DOHH2 (cell line): ENCODE data around the gene IL9.

Source experiments
- H3F3A ChIP-seq: fragments of 200-600 bp; sonication (generic), shearing (Covaris generic); 2 replicates; pipeline ENCODE4 v1.6.0; 2016; ENCODE audit warnings: antibody characterized with exemption, mild to moderate bottlenecking; ENCODE audit not compliant: control insufficient read depth, insufficient read depth
- H3K27ac ChIP-seq: fragments of 200-600 bp; sonication (generic); 2 replicates; pipeline ENCODE4 v1.5.1; 2014; ENCODE audit warnings: low read depth, mild to moderate bottlenecking, low read length, moderate library complexity
- H3K27me3 ChIP-seq: fragments of 200-600 bp; sonication (generic); 2 replicates; pipeline ENCODE4 v1.6.1; 2014; ENCODE audit warnings: mild to moderate bottlenecking, low read length, mixed read lengths; ENCODE audit not compliant: control insufficient read depth
- H3K36me3 ChIP-seq: fragments of 200-600 bp; sonication (generic); 2 replicates; pipeline ENCODE4 v1.6.1; 2014; ENCODE audit warnings: mild to moderate bottlenecking, low read length, moderate library complexity, mixed read lengths; ENCODE audit not compliant: control insufficient read depth
- H3K4me1 ChIP-seq: fragments of 200-600 bp; sonication (generic); 2 replicates; pipeline ENCODE4 v1.6.1; 2014; ENCODE audit warnings: mild to moderate bottlenecking, low read length, mixed read lengths; ENCODE audit not compliant: control insufficient read depth
- H3K4me2 ChIP-seq: fragments of 200-600 bp; sonication (generic); 2 replicates; pipeline ENCODE4 v1.6.0; 2014; ENCODE audit warnings: mild to moderate bottlenecking, low read length, moderate library complexity
- H3K4me3 ChIP-seq: fragments of 200-600 bp; sonication (generic); 2 replicates; pipeline ENCODE4 v1.5.1; 2014; ENCODE audit warnings: mild to moderate bottlenecking, low read length, mixed read lengths
- H3K79me2 ChIP-seq: fragments of 200-600 bp; sonication (generic); 2 replicates; pipeline ENCODE4 v1.6.1; 2014; ENCODE audit warnings: mild to moderate bottlenecking, low read length, mixed read lengths; ENCODE audit not compliant: control insufficient read depth
- H3K9me2 ChIP-seq: fragments of 200-600 bp; sonication (generic); replicated peaks from 2 replicates; pipeline ENCODE4 v1.6.1; 2014; ENCODE audit warnings: mild to moderate bottlenecking, low read length, mixed read lengths; ENCODE audit not compliant: control insufficient read depth
- H3K9me3 ChIP-seq: fragments of 200-600 bp; sonication (generic); 2 replicates; pipeline ENCODE4 v1.6.1; 2014; ENCODE audit warnings: antibody characterized with exemption, low read length, mixed read lengths; ENCODE audit not compliant: control insufficient read depth, insufficient read depth
- H4K20me1 ChIP-seq: fragments of 200-600 bp; sonication (generic); 2 replicates; pipeline ENCODE4 v1.6.0; 2014; ENCODE audit warnings: low read depth, mild to moderate bottlenecking, antibody characterized with exemption, low read length, moderate library complexity; ENCODE audit not compliant: control insufficient read depth, insufficient read depth
- EZH2phosphoT487 ChIP-seq: fragments of 200-600 bp; sonication (generic); IDR thresholded peaks from 2 replicates; pipeline ENCODE4 v1.6.1; 2017; ENCODE audit warnings: borderline replicate concordance, mild to moderate bottlenecking, antibody characterized with exemption, low read length, moderate library complexity, mixed read lengths
- TF ChIP-seq, protein P1 (sequence below): fragments of 200-600 bp; sonication (generic); IDR thresholded peaks from one replicate; pipeline ENCODE4 v1.5.1; 2014; ENCODE audit warnings: antibody characterized with exemption, mild to moderate bottlenecking, low read depth, low read length; ENCODE audit not compliant: poor library complexity, severe bottlenecking

IL9 gene

DNA sequence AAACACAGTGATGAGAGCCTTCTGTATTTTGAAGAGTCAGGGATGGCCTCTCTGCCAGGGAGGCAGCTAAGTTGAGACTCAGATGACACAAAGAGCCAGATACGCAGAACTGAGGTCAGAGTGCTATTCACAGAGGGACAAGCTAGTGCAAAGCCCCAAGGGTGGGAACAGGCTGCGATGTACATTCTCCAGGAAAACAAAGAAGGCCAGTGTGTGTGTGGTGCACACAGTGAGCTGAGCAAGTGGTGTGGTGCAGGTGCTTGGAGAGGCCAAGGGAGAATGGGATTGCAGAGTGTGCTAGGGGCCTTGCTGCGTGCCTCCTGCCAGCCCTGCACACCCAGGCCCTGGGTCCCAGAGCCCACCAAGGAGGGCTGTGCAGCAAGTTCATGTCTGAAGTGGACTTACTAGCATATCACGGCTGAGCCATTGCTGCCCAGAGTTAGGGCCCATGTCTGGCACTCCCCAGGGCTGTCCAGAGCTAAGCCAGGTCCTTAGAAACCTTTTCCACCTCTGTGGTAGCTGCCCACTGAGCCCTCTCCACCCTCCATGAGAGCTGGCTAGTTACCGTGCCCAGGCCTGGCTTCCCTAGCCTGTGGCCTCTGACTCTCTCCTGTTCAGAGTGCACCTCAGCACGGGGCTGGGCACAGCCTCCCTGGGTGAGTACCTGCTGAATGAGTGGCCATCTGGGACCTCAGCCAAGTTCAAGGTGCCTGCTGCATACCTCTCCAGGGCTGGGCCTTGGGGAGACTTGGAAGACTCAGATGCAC lies 51.9 kb downstream of the IL9 start:
- no peak overlapping the region for H3K4me2 ChIP-seq
- no peak overlapping the region for H3K4me3 ChIP-seq
- H3K27me3 ChIP-seq, result peaks cover 9% of the 10 kb centered on the region; the same call in 1 of the 2 replicates
- H3F3A ChIP-seq, result no peaks in the 10 kb centered on the region
- no peaks in the 10 kb centered on the region for H3K4me1 ChIP-seq
- no peaks in the 10 kb centered on the region for H3K9me3 ChIP-seq
- no peak for TF ChIP-seq EZH2phosphoT487
- TF ChIP-seq, protein P1, sequence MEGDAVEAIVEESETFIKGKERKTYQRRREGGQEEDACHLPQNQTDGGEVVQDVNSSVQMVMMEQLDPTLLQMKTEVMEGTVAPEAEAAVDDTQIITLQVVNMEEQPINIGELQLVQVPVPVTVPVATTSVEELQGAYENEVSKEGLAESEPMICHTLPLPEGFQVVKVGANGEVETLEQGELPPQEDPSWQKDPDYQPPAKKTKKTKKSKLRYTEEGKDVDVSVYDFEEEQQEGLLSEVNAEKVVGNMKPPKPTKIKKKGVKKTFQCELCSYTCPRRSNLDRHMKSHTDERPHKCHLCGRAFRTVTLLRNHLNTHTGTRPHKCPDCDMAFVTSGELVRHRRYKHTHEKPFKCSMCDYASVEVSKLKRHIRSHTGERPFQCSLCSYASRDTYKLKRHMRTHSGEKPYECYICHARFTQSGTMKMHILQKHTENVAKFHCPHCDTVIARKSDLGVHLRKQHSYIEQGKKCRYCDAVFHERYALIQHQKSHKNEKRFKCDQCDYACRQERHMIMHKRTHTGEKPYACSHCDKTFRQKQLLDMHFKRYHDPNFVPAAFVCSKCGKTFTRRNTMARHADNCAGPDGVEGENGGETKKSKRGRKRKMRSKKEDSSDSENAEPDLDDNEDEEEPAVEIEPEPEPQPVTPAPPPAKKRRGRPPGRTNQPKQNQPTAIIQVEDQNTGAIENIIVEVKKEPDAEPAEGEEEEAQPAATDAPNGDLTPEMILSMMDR, result no peak
- H4K20me1 ChIP-seq, result no peaks in the 10 kb centered on the region
- H3K9me2 ChIP-seq, result no peaks in the 10 kb centered on the region
- no peak overlapping the region for H3K27ac ChIP-seq
- no peaks in the 10 kb centered on the region for H3K36me3 ChIP-seq
- no peaks in the 10 kb centered on the region for H3K79me2 ChIP-seq

DNA sequence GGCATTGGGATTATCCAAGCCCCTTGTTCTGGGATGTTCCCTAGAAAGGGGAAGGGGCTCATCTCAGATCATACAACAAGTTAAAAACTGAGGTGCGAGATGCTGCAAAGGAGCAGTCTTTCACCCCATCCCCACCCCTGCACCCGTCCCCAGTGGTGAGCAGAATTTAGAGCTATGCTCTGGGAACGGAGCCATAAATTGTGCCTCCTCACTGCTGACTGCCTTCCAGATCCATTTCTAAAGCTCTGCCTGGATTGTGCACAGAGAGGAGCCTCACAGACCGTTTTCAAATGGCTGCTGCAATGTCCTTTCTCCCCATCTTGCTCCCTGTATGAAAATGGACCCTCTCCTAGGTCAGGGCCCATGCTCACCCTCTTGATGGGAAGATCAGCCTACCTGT lies 52.9 kb downstream of the IL9 start:
- H3K9me3 ChIP-seq, result no peaks in the 10 kb centered on the region
- H3F3A ChIP-seq, result no peaks in the 10 kb centered on the region
- H3K27ac ChIP-seq, result no peak overlapping the region
- H3K79me2 ChIP-seq, result no peaks in the 10 kb centered on the region
- H3K4me2 ChIP-seq, result no peak overlapping the region
- H3K4me1 ChIP-seq, result no peaks in the 10 kb centered on the region
- no peaks in the 10 kb centered on the region for H4K20me1 ChIP-seq
- no peaks in the 10 kb centered on the region for H3K9me2 ChIP-seq
- no peak overlapping the region for H3K4me3 ChIP-seq
- no peaks in the 10 kb centered on the region for H3K36me3 ChIP-seq
- peaks cover 9% of the 10 kb centered on the region; the same call in 1 of the 2 replicates for H3K27me3 ChIP-seq
- TF ChIP-seq, protein P1, result no peak
- no peak for TF ChIP-seq EZH2phosphoT487
